Measurements from ENCODE around the gene HAGH. TPM values are rescaled to one million over a fixed set of nuclear protein-coding genes. Genes with fewer than 3 reads are reported as not detected.
A peak's percentile ranks its signal among the peaks of the same experiment; 100 is the strongest.

HAGH gene
- total RNA-seq, 2 donors from 2014 or later = 40.9 to 42.0 TPM

DNA sequence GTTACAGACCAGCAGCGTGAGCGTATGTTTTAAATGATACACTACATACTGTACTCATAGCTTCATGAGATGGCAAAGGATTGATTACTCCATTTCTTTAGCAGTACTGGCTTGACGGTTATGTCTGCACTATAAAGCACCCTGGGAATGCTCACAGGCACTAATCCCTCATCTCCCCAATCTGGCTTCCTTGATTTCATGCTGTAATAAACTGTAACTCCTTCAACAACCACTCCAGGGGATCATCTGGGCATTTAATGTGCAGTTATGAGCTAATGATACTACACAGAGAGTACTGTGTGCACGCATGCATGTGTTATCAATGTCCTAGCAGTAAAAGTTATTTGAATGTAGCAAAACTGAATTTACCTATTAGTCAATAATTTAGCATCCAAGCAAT is 25.2 kb upstream of the HAGH start:
- Mint-ChIP-seq H3K4me3 (no peak overlapping the region), H3K4me1 (peaks cover 10% of the 10 kb centered on the region), H3K36me3 (ENCODE audit: low read depth) (no peaks in the 10 kb centered on the region), H3K9me3 (no peaks in the 10 kb centered on the region), H3K27me3 (peaks cover 5% of the 10 kb centered on the region), H3K27ac (no peak overlapping the region)
- ATAC-seq (replicated peaks) = no peak

DNA sequence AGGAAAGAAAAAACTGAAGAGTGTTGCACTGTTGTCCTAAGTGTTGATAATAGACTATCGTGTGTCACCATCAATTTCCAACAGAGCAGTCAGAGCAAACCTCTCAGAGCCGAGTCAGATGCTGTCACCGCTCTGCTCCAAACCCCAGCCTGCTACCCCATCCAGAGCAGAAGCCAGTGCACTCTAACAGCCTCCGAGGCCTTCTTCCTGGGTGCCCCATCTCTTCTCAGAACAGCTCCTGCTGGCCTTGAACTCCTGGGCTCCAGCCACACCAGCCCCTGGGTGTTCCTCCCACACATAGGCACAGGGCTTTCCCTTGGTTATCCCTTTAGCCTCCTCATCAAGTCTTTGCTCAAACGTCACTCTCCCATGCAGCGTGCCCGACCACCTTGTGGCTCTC is 24.4 kb upstream of the HAGH start:
- peaks cover 8% of the 10 kb centered on the region for H3K27me3 Mint-ChIP-seq
- no peak overlapping the region for H3K4me3 Mint-ChIP-seq
- H3K9me3 Mint-ChIP-seq = no peaks in the 10 kb centered on the region
- no peak overlapping the region for H3K27ac Mint-ChIP-seq
- H3K36me3 Mint-ChIP-seq (ENCODE audit: low read depth) = no peaks in the 10 kb centered on the region
- H3K4me1 Mint-ChIP-seq = peaks cover 10% of the 10 kb centered on the region
- ATAC-seq (replicated peaks) = no peak

DNA sequence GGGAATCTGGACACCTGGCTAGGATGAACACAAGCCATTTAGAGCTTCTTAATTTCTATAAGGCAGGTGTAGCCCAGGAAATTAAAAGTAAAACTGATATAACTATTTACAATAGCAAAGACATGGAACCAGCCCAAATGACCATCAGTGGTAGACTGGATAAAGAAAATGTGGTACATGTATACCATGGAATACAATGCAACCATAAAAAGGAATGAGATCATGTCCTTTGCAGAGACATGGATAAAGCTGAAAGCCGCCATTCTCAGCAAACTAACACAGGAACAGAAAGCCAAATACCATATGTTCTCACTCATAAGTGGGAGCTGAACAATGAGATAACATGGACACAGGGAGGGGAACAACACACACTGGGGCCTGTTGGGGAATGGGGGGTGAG is 19.8 kb upstream of the HAGH start:
- H3K4me3 Mint-ChIP-seq = no peak overlapping the region
- H3K9me3 Mint-ChIP-seq = no peaks in the 10 kb centered on the region
- H3K27me3 Mint-ChIP-seq = peaks cover 8% of the 10 kb centered on the region
- no peak for ATAC-seq (replicated peaks)
- H3K36me3 Mint-ChIP-seq (ENCODE audit: low read depth) = no peaks in the 10 kb centered on the region
- no peaks in the 10 kb centered on the region for H3K4me1 Mint-ChIP-seq
- no peak overlapping the region for H3K27ac Mint-ChIP-seq

DNA sequence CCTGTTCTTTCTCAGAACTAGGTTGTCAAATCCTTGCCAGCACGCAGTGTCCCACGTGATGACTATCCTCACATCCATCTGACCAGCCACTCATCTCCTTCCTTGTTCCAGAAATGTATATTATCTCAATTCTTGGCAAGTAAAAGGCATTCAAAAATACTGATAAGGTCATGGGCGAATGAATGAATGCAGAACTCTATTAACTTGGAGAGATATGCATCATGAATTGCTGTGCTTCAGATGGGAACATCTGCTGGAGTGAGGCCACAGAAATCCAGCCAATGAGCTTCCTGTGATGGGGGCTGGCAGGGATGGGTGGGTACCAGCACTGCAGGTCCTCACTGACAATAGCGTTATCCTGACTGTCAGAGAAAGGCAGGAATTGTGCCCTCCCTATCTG is 19.4 kb upstream of the HAGH start:
- H3K4me1 Mint-ChIP-seq = no peaks in the 10 kb centered on the region
- H3K27ac Mint-ChIP-seq = no peak overlapping the region
- ATAC-seq (replicated peaks) = no peak
- no peaks in the 10 kb centered on the region for H3K36me3 Mint-ChIP-seq (ENCODE audit: low read depth)
- peaks cover 4% of the 10 kb centered on the region for H3K27me3 Mint-ChIP-seq
- no peak overlapping the region for H3K4me3 Mint-ChIP-seq
- no peaks in the 10 kb centered on the region for H3K9me3 Mint-ChIP-seq

DNA sequence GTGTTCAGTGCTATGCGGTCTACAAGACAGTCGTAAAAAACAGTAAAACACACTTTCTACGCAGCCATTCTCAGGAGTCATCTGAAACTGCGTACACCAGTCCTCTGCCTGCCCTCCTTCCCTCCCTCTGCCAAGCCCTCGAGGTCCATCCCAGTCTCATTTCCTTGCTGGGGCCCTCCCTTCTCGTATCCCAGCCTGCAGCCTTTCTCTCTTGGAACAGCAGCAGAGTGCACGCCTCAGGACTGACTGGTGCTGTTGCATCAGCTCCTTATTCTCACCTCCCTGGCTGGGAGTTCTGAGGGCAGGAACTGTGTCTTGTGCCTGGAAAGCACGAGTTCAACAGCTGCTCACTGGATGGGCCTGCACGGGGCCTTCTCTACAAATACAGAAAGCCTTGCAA is 12.9 kb upstream of the HAGH start:
- no peaks in the 10 kb centered on the region for H3K4me1 Mint-ChIP-seq
- no peaks in the 10 kb centered on the region for H3K9me3 Mint-ChIP-seq
- H3K27me3 Mint-ChIP-seq = no peaks in the 10 kb centered on the region
- no peak overlapping the region for H3K27ac Mint-ChIP-seq
- no peak for ATAC-seq (replicated peaks)
- no peak overlapping the region for H3K4me3 Mint-ChIP-seq
- no peaks in the 10 kb centered on the region for H3K36me3 Mint-ChIP-seq (ENCODE audit: low read depth)

DNA sequence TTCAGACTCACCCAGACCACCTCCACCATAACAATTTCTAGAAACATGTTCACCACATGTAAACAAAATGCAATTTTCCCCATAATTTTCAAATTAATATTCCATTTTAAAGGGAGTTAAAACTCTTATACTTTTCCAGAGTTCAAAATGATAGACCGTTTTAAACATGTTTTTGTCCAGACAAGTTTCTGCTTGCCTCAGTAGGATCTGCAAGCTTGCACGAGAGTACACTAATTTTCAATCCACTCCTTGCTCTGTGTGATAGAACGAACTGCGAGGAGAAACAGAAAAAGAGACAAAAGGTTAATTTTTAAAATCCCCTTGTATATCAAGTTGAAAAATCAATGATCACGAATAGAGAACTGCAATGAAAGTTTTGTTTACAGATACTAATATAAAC is 7.5 kb upstream of the HAGH start:
- H3K9me3 Mint-ChIP-seq = no peaks in the 10 kb centered on the region

DNA sequence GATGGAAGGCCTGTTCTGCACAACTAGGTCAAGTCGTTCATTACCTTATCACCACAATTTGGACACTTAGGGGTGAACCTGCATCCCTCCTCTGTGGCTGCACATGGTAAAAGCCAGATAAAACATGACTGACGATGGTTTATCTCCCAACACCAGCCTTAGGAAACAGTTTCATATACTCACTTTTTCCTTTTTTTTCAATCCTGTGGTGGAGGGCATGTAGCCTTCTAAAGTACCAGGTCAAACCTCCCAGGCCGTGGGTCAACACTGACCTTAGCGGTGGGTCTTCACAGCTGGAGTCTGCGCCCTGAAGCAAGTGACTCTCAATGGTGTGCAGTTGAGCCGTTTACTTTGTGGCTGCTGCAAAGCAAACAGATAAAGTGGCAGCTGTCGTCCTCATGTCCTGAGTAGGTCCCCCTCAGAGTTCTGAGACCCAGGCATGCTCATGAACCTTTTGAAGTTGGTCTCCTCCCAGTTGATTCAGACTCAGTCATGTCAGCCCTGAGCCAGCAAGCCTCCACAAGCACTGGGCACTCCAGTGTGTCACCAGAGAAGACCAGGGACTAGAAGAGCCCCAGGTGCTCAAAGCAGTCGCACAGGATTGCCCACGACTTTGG is 6.3 kb upstream of the HAGH start:
- Mint-ChIP-seq H3K9me3 (no peaks in the 10 kb centered on the region), H3K4me1 (peaks cover 6% of the 10 kb centered on the region), H3K27me3 (no peaks in the 10 kb centered on the region), H3K4me3 (no peak overlapping the region), H3K27ac (peak overlapping the region; percentile 71), H3K36me3 (ENCODE audit: low read depth) (peaks cover 13% of the 10 kb centered on the region)
- ATAC-seq (replicated peaks) = no peak

More for the DNA sequence above, 7.5 kb upstream of the HAGH start:
- H3K4me3 Mint-ChIP-seq = no peak overlapping the region
- H3K36me3 Mint-ChIP-seq (ENCODE audit: low read depth) = peaks cover 13% of the 10 kb centered on the region
- no peak overlapping the region for H3K27ac Mint-ChIP-seq
- peaks cover 4% of the 10 kb centered on the region for H3K4me1 Mint-ChIP-seq
- ATAC-seq (replicated peaks) = no peak
- H3K27me3 Mint-ChIP-seq = no peaks in the 10 kb centered on the region

DNA sequence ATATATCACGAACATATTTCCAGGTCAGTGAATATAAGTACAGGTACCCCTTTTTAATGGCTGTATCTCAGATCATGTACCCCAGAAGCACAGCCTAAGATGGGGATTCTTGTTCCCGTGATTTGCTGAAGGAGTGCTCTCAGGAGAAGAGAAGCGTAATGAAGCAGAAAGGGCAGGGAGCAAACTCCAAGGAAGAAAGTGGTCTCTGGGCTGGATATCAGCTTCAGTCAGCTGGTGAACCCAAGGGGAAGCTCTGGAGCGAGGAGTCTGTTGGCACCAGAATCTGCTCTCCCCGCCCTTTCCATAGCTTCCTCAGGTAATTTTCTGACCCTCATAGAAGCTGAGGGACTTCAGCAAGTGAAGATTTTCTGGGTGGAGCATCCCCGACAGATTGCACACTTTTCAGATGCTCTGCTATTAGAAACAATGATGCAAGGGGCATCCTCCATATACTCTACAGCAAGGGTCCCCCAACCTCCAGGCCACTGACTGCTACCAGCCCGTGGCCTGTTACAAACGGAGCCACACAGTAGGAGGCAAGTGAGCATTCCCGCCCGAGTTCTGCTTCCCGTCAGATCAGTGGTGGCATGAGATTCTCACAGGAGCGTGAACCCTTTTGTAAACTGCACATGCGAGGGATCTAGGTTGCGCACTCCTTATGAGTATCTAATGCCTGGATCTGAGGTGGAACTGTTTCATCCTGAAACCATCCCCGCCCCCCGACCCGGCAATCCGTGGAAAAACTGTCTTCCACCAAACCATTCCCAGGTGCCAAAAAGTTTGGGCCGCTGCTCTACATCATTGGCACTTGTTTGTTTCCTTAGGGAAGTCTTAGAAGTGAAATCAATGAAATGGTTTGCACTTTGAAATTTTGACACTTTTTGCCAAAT is 4.8 kb upstream of the HAGH start:
- Mint-ChIP-seq H3K36me3 (ENCODE audit: low read depth) (peaks cover 26% of the 10 kb centered on the region), H3K27me3 (no peaks in the 10 kb centered on the region)

DNA sequence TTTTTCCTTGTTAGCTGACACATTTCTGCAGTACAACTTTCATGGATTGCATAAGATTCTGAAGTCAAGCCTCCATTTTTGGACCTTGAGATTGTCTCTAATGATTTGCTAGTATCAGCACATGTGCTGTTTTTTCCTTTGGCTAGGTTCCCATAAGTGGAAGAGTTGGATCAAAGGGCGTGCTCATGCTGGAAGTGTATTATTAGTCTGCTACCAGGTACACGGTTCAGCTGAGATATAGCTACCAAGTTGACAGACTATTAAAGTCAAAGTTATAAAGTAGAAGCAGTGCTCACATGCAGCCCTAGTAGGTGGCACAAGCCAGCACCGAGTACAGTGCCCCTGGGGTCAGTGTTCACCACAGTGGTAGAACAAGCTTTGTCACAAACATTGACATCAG is 3.6 kb upstream of the HAGH start:
- no peaks in the 10 kb centered on the region for H3K9me3 Mint-ChIP-seq
- no peak for ATAC-seq (replicated peaks)
- H3K4me1 Mint-ChIP-seq = peaks cover 9% of the 10 kb centered on the region
- H3K27me3 Mint-ChIP-seq = no peaks in the 10 kb centered on the region
- no peak overlapping the region for H3K4me3 Mint-ChIP-seq
- no peak overlapping the region for H3K27ac Mint-ChIP-seq
- H3K36me3 Mint-ChIP-seq (ENCODE audit: low read depth) = peaks cover 26% of the 10 kb centered on the region

More for the DNA sequence above, 4.8 kb upstream of the HAGH start:
- Mint-ChIP-seq H3K9me3 (no peaks in the 10 kb centered on the region), H3K27ac (no peak overlapping the region), H3K4me3 (no peak overlapping the region), H3K4me1 (peaks cover 9% of the 10 kb centered on the region)
- no peak for ATAC-seq (replicated peaks)

DNA sequence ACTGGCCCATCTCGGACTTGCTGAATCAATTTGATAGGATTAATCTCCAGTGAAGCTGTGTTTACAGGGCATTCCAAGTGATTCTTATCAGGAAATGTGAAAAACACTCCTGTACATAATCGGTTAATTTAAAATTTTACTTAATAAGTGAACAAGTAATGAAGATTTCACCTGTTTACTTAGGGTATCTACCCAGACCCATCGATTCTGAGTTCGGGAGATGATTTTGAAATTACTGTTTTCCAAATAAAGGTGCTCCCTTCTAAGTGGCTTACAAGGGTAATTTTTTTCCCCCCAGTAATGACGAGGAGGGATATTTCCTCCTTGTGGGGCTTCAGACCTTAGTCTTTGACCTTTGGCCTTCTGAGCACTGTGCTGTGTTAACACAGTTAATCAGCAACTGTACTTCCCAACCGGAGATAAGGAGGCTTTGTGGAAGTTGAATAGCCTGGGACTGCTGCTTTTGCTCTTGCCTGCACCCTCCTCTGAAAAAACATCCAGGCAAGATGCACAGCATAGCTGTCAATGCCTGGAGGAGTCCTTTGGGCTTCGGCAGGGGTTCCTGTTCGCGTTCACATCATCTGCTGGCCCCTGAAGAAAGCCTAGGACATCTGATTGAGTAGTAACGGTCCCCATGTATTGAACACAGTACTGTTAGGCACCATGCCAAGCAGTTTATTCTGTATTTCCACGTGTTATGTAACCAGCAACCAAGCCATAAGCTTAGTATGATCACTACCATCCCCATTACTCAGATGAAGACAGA is 2.2 kb upstream of the HAGH start:
- no peaks in the 10 kb centered on the region for H3K27me3 Mint-ChIP-seq
- peak overlapping the region; percentile 30 for H3K27ac Mint-ChIP-seq
- peaks cover 14% of the 10 kb centered on the region for H3K4me1 Mint-ChIP-seq
- no peak for ATAC-seq (replicated peaks)
- peaks cover 26% of the 10 kb centered on the region for H3K36me3 Mint-ChIP-seq (ENCODE audit: low read depth)
- no peaks in the 10 kb centered on the region for H3K9me3 Mint-ChIP-seq
- peak overlapping the region; percentile 99 for H3K4me3 Mint-ChIP-seq

DNA sequence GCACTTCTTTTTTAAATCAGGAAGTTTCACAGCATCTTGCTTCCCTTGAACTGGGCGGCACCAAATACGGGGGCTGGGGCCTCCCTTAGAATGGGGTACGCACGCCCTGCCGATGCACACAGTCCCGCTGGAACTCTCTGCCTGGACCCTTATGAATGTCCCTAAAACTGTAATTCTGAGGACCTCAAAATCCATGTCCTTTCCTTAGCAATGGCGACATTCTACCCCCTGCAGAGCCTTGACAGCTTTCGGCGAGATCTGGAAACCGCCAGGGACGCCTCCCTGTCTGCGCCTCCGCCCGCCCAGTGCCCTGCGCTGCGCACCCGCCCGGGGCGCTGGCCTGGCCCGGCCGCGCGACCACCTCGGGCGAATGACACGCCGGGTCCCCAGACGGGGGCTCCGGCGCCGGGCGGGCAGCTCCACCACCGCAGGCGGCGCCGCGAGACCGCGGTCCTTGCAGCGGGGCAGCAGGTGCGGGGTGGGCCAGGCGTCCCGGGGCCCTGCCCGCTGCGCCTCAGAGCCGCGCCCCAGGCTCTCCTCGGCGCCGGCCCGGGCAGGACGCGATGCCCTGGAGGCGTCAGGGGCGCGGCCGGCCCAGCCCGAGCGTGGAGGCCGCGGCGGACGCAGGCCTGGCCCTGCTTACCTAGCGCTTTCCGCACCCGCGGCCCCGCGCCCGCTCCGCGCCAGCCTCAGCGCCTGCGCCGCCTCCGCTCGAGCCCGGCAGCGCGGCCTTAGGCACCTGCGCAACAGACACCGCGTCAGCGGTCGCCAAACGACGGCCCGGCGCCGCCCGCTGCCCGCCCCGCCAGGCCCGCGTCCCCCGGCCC is 548 bp downstream of the HAGH start:
- Mint-ChIP-seq H3K27me3 (no peaks in the 10 kb centered on the region), H3K36me3 (ENCODE audit: low read depth) (peaks cover 21% of the 10 kb centered on the region), H3K9me3 (no peaks in the 10 kb centered on the region), H3K4me1 (peaks cover 14% of the 10 kb centered on the region), H3K4me3 (peak overlapping the region; percentile 99), H3K27ac (peak overlapping the region; percentile 15)
- ATAC-seq (replicated peaks) = peak; percentile 76

DNA sequence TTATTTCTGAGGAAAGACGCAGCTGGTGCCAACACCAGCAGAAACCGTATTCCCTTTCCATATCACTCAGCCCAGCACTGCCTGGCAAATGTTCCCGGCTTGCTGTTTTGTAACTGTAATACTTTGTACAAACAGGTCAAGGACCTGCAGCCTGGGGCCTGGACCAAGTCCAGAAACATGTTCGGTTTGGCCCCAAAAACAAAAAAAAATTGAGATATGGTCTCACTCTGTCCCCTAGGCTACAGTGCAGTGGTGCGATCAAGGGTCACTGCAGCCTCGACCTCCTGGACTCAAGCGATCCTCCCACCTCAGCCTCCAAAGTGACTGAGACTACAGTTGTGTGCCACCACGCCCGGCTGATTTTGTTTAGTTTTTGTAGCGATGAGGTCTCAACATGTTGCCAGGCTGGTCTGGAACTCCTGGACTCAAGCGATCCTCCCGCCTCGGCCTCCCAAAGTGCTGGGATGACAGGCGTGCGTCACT is 1.2 kb downstream of the HAGH start:
- ATAC-seq (replicated peaks) = no peak

DNA sequence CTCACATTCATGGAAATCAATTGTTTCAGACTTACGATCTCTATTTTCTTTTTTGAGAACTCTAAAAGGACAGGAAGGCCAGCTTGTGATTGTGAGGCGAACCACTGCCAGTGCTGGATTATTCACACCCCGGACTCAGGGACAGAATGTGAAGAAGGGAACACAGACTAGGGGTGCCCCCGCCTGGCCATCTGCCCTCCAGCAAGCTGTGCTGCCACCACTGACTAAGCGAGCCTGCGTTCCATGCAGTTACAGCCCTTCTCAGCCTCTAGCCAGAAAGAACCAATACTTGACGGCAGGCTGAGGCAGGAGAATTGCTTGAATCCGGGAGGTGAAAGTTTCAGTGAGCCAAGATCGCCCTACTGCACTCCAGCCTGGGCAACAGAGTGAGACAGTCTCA is 2.8 kb downstream of the HAGH start:
- no peaks in the 10 kb centered on the region for H3K9me3 Mint-ChIP-seq
- no peaks in the 10 kb centered on the region for H3K27me3 Mint-ChIP-seq
- H3K27ac Mint-ChIP-seq = peak overlapping the region; percentile 67
- H3K4me3 Mint-ChIP-seq = peak overlapping the region; percentile 47
- peaks cover 17% of the 10 kb centered on the region for H3K36me3 Mint-ChIP-seq (ENCODE audit: low read depth)
- H3K4me1 Mint-ChIP-seq = peaks cover 8% of the 10 kb centered on the region
- ATAC-seq (replicated peaks) = no peak

More for the DNA sequence above, 1.2 kb downstream of the HAGH start:
- H3K9me3 Mint-ChIP-seq = no peaks in the 10 kb centered on the region
- peaks cover 21% of the 10 kb centered on the region for H3K36me3 Mint-ChIP-seq (ENCODE audit: low read depth)
- H3K4me3 Mint-ChIP-seq = peak overlapping the region; percentile 75
- H3K27me3 Mint-ChIP-seq = no peaks in the 10 kb centered on the region
- peak overlapping the region; percentile 15 for H3K27ac Mint-ChIP-seq
- H3K4me1 Mint-ChIP-seq = peaks cover 14% of the 10 kb centered on the region

DNA sequence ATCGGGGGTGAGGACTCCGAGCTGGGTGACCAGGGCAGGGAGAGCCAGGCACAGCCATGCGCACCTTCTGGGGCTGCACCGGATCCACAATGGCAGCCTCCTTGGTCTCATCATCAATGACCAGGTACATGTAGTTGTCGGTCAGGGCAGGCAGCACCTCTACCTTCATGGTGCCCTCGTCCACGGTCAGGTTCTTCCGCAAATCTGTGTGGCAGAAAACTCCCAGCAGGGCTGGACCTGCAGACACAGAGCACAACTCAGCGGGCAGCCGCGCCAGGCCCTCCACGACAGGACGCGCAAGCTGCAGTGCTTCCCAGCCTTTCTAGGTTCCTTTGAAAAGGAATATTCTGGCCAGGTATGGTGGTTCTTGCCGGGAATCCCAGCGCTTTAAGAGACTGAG is 3.8 kb downstream of the HAGH start:
- peaks cover 17% of the 10 kb centered on the region for H3K36me3 Mint-ChIP-seq (ENCODE audit: low read depth)
- H3K4me3 Mint-ChIP-seq = no peak overlapping the region

More for the DNA sequence above, 3.8 kb downstream of the HAGH start:
- Mint-ChIP-seq H3K9me3 (no peaks in the 10 kb centered on the region), H3K27ac (no peak overlapping the region), H3K27me3 (no peaks in the 10 kb centered on the region), H3K4me1 (peaks cover 8% of the 10 kb centered on the region)
- ATAC-seq (replicated peaks) = no peak
